B cell (primary cell): ENCODE measurements around the gene SERHL2. TPM values are rescaled to one million over a fixed set of nuclear protein-coding genes. Genes with fewer than 3 reads are reported as not detected.

ENCODE experiments used
- ATAC-seq: fragments of 200-7000 bp; cut with Tn5 transposase; one replicate; pipeline ENCODE4 v1.10.0; 2021; ENCODE audit warnings: low read depth, mild to moderate bottlenecking, moderate number of reproducible peaks, moderate library complexity
- CTCF ChIA-PET: fragments of 350-600 bp; sonication (Branson Sonifier 250); formaldehyde crosslinking; loops from one replicate; lab custom pipeline; 2021; ENCODE audit warnings: antibody characterized with exemption, inconsistent platforms; lab: Charles Lee
- POLR2A ChIA-PET: fragments of 350-600 bp; sonication (Branson Sonifier 250); formaldehyde crosslinking; loops from one replicate; lab custom pipeline; 2021; ENCODE audit warnings: antibody characterized with exemption; lab: Charles Lee
- DNase-seq: peaks from one replicate; pipeline ENCODE4 v3.0.0; 2013
- H2AFZ ChIP-seq: 2 replicates; pipeline ENCODE4 v1.6.1; 2012; ENCODE audit warnings: mild to moderate bottlenecking, low read depth, low read length; ENCODE audit not compliant: insufficient read depth, poor library complexity, severe bottlenecking
- H3K27ac ChIP-seq, 2 donors: 1 replicate in 1 of 2; 2 replicates in 1 of 2; pipeline ENCODE4 v1.5.1; 2012 to 2013; ENCODE audit warnings: low read length in 2 of 2, mild to moderate bottlenecking in 2 of 2, moderate library complexity in 1 of 2
- H3K27me3 ChIP-seq, 4 experiments: fragments of 200-600 bp in 1 of 4; sonication (generic) in 1 of 4; replicated peaks in 1 of 4; 1 replicate in 2 of 4; 2 replicates in 2 of 4; pipeline versions ENCODE4 v1.6.1 to v1.7.0; 2013 to 2016; ENCODE audit warnings: low read length in 3 of 4, mild to moderate bottlenecking in 2 of 4, mixed read lengths in 1 of 4, moderate library complexity in 1 of 4; ENCODE audit not compliant: insufficient read depth in 4 of 4, control insufficient read depth in 3 of 4; ENCODE audit errors: control extremely low read depth in 1 of 4
- H3K36me3 ChIP-seq, 2 experiments: replicated peaks in 1 of 2; 1 replicate in 1 of 2; 2 replicates in 1 of 2; pipeline versions ENCODE4 v1.6.1 to v1.7.1; 2013; ENCODE audit warnings: low read length in 1 of 2; ENCODE audit not compliant: insufficient read depth in 2 of 2, control insufficient read depth in 1 of 2; ENCODE audit errors: control extremely low read depth in 1 of 2, extremely low read depth in 1 of 2
- H3K4me1 ChIP-seq, 2 donors: fragments of 200-600 bp in 1 of 2; sonication (generic) in 1 of 2; 1 replicate in 1 of 2; 2 replicates in 1 of 2; pipeline versions ENCODE4 v1.5.1 to v1.6.1; 2013 to 2017; ENCODE audit warnings: low read length in 2 of 2; ENCODE audit not compliant: control insufficient read depth in 2 of 2, insufficient read depth in 2 of 2
- H3K4me2 ChIP-seq: replicated peaks from 2 replicates; pipeline ENCODE3; 2012; ENCODE audit warnings: mild to moderate bottlenecking, low read depth, low read length; ENCODE audit not compliant: poor library complexity, severe bottlenecking
- H3K4me3 ChIP-seq, 5 experiments: fragments of 200-600 bp in 1 of 5; sonication (generic) in 1 of 5; 1 replicate in 3 of 5; 2 replicates in 2 of 5; pipeline versions ENCODE4 v1.5.1 to v1.7.0; 2011 to 2016; ENCODE audit warnings: low read length in 4 of 5, mild to moderate bottlenecking in 4 of 5, low read depth in 2 of 5, control low read depth in 1 of 5, moderate library complexity in 1 of 5; ENCODE audit not compliant: insufficient read depth in 1 of 5; ENCODE audit errors: control extremely low read depth in 1 of 5, extremely low read depth in 1 of 5
- H3K79me2 ChIP-seq: fragments of 200-600 bp; sonication (generic); one replicate; pipeline ENCODE4 v1.6.0; 2016; ENCODE audit warnings: low read length; ENCODE audit not compliant: control insufficient read depth, insufficient read depth
- H3K9ac ChIP-seq: fragments of 200-600 bp; sonication (generic); 2 replicates; pipeline ENCODE4 v1.6.1; 2017; ENCODE audit warnings: mild to moderate bottlenecking, low read length, moderate library complexity
- H3K9me3 ChIP-seq, 3 donors: one replicate each; pipeline versions ENCODE4 v1.6.1 to v1.7.1; 2013; ENCODE audit warnings: low read length in 2 of 3; ENCODE audit not compliant: control insufficient read depth in 2 of 3, insufficient read depth in 1 of 3; ENCODE audit errors: control extremely low read depth in 1 of 3
- H4K20me1 ChIP-seq: 2 replicates; pipeline ENCODE4 v1.6.0; 2012; ENCODE audit warnings: mild to moderate bottlenecking, low read length; ENCODE audit not compliant: insufficient read depth, control insufficient read depth, poor library complexity, severe bottlenecking
- H3K27ac Mint-ChIP-seq: one replicate; pipeline ENCODE4 v1.8.0; 2021; ENCODE audit warnings: mixed read lengths
- H3K27me3 Mint-ChIP-seq: one replicate; pipeline ENCODE4 v1.8.0; 2021; ENCODE audit warnings: mixed read lengths
- H3K4me1 Mint-ChIP-seq: one replicate; pipeline ENCODE4 v1.8.0; 2021; ENCODE audit warnings: mixed read lengths
- H3K4me3 Mint-ChIP-seq: one replicate; pipeline ENCODE4 v1.8.0; 2021; ENCODE audit warnings: mixed read lengths
- H3K9me3 Mint-ChIP-seq: one replicate; pipeline ENCODE4 v1.8.0; 2022; ENCODE audit warnings: mixed read lengths; ENCODE audit not compliant: insufficient read depth
- CTCF ChIP-seq: fragments of 200-600 bp; IDR thresholded peaks from one replicate; pipeline ENCODE4 v1.8.0; 2022; ENCODE audit warnings: antibody characterized with exemption, mild to moderate bottlenecking
- EZH2 ChIP-seq: IDR thresholded peaks from 2 replicates; pipeline ENCODE4 v1.6.1; 2012; ENCODE audit warnings: borderline replicate concordance, low read depth, mild to moderate bottlenecking, moderate library complexity, low read length; ENCODE audit not compliant: insufficient read depth, poor library complexity, severe bottlenecking
- WGBS: methylation state at CpG from one replicate; pipeline ENCODE4 v1.1.5; 2013; ENCODE audit warnings: missing lambda C conversion rate; ENCODE audit not compliant: insufficient coverage; 5-methylcytosine and 5-hydroxymethylcytosine counted together
- intact Hi-C: fragments of 100-400 bp; cut with micrococcal nuclease; formaldehyde crosslinking; loops from one replicate; pipeline ENCODE4 v1.10.0; 2022
- polyA plus RNA-seq: library from polyadenylated mRNA; depleted of rRNA; stranded (reverse); fragments of >200 nt; gene quantifications from 2 replicates; pipeline ENCODE4 v1.2.3, GENCODE V29; 2012
- total RNA-seq, 2 donors: library from RNA; stranded (reverse); fragments of 120-200 nt in 1 of 2; gene quantifications; 1 replicate in 1 of 2; 2 replicates in 1 of 2; pipeline versions ENCODE4 v1.2.3 to v1.2.4, GENCODE V29; 2013 to 2022

The SERHL2 gene
- total and polyA plus RNA-seq, 2 donors (not counting 1 experiment from before 2014, with no cell fraction given), result 5.5 to 7.3 TPM

- WGBS, result 100% methylated on average over 4 of the region's 6 CpGs
- H3K4me2 ChIP-seq, result no peak overlapping the region
- no peak for ATAC-seq
- no peak for DNase-seq
- peaks cover 94% of the 10 kb centered on the region for H4K20me1 ChIP-seq
- H3K4me3 ChIP-seq, result no peak overlapping the region
- ChIA-PET POLR2A (no interaction called here), CTCF (interaction anchor here (1.0 kb wide), 1 partner anchor 10 kb away, joined by 3 read pairs; no protein-coding TSS in a partner anchor)
- no peaks in the 10 kb centered on the region for H3K9me3 ChIP-seq
- H3K27ac ChIP-seq, result no peak overlapping the region
- no peak overlapping the region for H2AFZ ChIP-seq
- H3K27me3 ChIP-seq, result no peaks in the 10 kb centered on the region
- Mint-ChIP-seq H3K4me3 (no peak overlapping the region), H3K27ac (no peak overlapping the region), H3K27me3 (no peaks in the 10 kb centered on the region), H3K4me1 (peaks cover 18% of the 10 kb centered on the region), H3K9me3 (no peaks in the 10 kb centered on the region)
- H3K79me2 ChIP-seq, result peaks cover 94% of the 10 kb centered on the region
- no peak for TF ChIP-seq CTCF
- no peak for TF ChIP-seq EZH2
- no peak overlapping the region for H3K9ac ChIP-seq
- H3K36me3 ChIP-seq, result peaks cover 2 to 72% of the 10 kb centered on the region in 2 experiments
- intact Hi-C loops, result no loop called here
- no peaks in the 10 kb centered on the region for H3K4me1 ChIP-seq
Measured at GRCh38 chr22:42601879-42602465, 48.2 kb downstream of the SERHL2 start.

- ATAC-seq (no peak), DNase-seq (no peak)
- CTCF ChIA-PET, result interaction anchor here (1.0 kb wide), 1 partner anchor 10 kb away, joined by 3 read pairs; no protein-coding TSS in a partner anchor
- Histone ChIP-seq H3K4me2 (no peak overlapping the region), H4K20me1 (peaks cover 92% of the 10 kb centered on the region), H3K4me3 (no peak overlapping the region), H3K27me3 (no peaks in the 10 kb centered on the region), H3K36me3 (peaks cover 2 to 67% of the 10 kb centered on the region in 2 experiments), H3K4me1 (no peaks in the 10 kb centered on the region), H2AFZ (no peak overlapping the region), H3K27ac (no peak overlapping the region), H3K9me3 (no peaks in the 10 kb centered on the region), H3K9ac (no peak overlapping the region), H3K79me2 (peaks cover 96% of the 10 kb centered on the region)
- WGBS, result 100% methylated on average over 1 of the region's 2 CpGs
- Mint-ChIP-seq H3K4me3 (no peak overlapping the region), H3K27ac (no peak overlapping the region), H3K27me3 (no peaks in the 10 kb centered on the region), H3K9me3 (no peaks in the 10 kb centered on the region), H3K4me1 (peaks cover 18% of the 10 kb centered on the region)
- TF ChIP-seq EZH2 (no peak), CTCF (no peak)
- POLR2A ChIA-PET, result no interaction called here
- intact Hi-C loops, result no loop called here
Measured at GRCh38 chr22:42602470-42602869, 48.7 kb downstream of the SERHL2 start.
